ENCODE measurements around the gene KDM8.
"Not testable (repeated sequence)": the region's sequence is repeated elsewhere in the genome, so short reads cannot be mapped to it uniquely, and the experiment has no call there.

Gene KDM8

DNA sequence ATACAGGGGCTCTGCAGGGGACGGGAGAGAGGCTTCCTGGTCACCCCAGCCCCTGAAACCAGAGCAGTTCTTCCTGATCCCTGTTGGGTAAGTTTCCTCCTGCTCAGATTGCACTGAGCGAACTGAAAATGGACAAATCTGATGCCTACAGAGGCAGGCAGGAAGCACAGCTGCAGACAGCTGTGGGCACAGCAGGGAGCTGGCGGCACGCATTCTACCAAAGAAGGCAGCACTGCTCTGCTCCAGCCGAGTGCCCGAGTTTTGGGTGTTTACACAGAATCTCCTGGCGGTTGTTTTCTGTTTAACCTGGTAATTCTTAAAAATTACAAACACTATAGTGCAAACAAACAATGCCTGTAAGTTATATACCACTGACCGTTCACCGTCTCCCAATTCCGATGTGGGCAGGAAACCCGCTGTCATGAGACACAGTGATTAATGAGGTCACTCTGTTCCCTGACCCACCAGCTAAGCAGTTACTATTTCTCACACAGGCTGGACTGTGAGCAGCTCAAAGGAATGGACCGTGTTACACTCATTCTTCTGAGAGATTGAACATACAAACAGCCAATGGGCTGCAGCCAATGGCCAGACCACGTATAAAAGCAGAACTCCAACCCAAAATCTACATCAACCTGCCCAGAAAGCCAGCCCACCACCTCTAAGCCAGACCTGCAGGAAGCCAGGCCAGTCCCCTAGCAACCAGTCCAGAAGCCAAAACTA lies 39.7 kb downstream of the KDM8 start:
- DNase-seq (ENCODE audit: low read depth in 2 of 2), result no peak

DNA sequence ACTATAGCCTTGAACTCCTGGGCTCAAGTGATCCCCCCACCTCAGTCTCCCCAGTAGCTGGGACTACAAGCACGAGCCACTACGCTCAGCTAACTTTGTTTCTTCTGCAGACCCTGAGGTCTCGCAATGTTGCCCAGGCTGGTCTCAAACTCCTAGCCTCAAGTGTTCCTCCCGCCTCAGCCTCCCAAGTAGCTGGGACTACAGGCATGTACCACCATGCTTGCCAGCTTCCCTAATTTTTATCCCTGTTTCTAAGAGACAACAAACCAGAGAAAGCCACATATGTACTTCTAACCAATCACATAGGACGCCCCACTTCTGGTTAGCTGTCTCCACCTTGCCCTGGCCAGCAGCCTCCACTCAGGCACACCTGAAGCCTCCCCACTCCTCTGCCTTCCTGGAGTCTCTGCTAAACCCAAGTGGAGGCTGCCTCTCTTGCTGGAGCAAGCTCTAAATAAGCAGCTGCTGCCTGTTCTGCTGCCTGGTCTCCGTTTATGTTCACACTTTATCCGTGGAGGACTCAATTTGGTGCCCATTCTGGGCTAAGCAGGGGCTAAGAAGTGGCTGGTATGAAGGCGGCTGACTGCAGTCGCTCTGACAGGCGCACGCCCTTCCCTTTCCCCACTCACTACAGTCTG lies 40.5 kb downstream of the KDM8 start:
- no peak for DNase-seq (ENCODE audit: low read depth in 2 of 2)

DNA sequence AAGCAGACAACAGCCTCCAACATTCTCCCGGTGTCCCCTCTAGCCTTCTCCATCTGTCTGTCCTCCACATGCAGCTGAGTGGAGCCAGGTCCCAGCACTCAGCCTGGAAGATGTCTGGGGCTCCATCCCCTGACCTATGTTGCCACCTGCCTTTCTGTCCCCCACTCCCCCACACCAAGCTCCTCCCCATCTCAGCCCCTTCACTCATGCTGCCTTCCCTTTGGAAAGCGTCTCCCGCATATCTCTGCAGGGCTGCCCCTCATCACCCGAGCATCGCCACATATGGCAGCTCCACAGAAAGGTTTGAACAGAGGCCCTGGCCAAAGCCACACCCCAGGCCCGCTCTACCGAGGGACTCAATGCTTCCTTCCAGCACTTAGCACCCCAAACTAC lies 41.0 kb downstream of the KDM8 start:
- no peak for DNase-seq (ENCODE audit: low read depth in 2 of 2)

DNA sequence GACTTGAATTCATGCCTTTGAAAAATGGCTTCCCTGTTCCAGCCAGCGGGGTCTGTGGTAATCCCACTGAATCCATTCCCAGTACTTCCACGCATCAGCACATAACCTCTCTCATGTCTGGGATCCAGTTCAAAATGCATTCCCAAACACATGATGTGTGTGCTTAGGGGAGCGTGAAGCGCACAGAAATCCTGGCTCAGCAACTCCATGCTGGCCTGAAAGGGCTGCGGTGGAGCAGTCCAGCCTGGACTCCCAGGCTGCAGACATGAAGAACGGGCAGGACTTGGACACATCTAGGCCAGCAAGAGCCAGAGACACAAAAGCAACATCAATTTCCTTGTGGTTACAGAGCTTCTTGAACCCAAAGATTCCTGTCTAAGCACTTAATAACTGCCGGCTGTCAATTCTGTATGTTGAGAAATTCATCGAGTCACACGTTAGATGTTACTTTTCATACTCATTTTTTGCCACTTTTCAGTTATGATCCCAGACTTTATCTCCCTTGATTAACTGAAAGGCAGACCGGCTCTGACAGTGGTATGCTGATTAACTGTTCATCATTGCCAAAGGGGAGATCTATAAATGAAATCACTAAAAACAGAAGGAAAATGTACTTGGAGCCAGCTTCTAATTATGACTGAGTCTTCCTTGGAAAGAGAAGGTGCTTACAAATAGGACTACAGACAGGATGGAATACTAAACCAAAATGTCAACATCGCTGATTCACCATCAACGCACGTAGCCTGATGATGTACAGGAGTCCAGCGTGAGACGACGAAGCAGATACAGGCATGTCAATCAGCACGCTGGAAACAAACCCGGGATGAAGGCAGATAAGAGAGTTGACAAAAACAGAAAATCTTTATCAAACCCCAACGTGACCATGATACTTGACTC lies 42.2 kb downstream of the KDM8 start:
- peak; percentile 54 to 56 for DNase-seq (ENCODE audit: low read depth in 2 of 2)

DNA sequence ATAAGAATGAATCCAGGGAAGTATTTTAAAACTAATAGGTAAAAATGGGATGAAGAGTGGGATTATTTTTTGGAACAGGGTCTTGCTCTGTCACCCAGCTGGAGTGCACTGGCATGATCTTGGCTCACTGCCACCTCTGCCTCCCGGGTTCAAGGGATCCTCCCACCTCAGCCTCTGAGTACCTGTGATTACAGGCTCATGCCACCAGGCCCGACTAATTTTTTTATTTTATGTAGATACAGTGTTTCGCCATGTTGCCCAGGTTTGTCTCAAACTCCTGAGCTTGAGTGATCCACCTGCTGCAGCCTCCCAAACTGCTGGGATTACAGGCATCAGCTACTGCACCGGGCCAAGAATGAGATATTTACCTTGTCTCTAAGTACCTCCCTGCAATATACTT lies 43.1 kb downstream of the KDM8 start:
- DNase-seq (ENCODE audit: low read depth in 2 of 2), result no peak

DNA sequence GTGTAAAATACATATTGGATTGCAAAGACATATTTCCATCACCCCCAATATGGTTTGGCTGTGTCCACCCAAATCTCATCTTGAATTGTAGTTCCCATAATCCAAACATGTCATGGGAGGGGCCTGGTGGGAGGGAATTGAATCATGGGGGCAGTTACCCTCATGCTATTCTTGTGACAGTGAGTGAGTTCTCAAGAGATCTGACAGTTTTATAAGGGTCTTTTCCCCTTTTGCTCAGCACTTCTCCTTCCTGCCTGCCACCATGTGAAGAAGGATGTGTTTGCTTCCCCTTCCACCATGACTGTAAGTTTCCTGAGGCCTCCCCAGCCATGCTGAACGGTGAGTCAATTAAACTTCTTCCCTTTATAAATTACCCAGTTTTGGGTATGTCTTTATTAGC lies 43.8 kb downstream of the KDM8 start:
- not testable (repeated sequence) for DNase-seq (ENCODE audit: low read depth in 2 of 2)

DNA sequence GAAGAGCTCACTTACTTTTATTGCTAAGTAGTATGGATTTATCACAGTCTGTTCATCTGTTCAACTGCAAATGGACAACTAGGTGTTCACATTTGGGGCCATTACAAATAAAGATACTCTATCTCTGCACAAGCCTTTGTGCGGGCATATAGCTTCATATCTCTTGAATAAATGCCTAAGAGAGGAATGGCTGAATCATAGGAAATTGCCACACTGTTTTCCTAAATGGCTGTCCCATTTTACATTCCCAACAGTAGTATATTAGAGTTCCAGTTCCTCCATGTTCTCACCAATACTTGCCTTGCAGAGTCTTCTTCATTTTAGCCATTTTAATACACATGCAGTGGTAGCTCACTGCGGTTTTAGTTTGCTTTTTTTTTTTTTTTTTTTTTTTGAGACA lies 44.7 kb downstream of the KDM8 start:
- DNase-seq (ENCODE audit: low read depth in 2 of 2), result no peak

DNA sequence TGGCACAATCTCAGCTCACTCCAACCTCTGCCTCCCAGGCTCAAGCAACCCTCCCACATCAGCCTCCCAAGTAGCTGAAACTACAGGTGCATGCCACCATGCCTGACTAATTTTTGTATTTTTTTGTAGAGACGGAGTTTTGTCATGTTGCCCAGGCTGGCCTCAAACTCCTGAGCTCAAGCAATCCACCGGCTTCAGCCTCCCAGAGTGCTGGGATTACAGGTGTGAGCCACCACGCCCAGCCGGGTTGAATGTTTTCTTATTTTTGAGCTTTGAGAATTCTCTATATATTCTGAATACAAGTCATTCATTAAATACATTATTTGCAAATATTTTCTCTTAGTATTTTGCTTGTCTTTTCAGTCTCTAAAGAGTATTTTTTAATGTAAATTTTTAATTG lies 45.6 kb downstream of the KDM8 start:
- not testable (repeated sequence) for DNase-seq (ENCODE audit: low read depth in 2 of 2)

DNA sequence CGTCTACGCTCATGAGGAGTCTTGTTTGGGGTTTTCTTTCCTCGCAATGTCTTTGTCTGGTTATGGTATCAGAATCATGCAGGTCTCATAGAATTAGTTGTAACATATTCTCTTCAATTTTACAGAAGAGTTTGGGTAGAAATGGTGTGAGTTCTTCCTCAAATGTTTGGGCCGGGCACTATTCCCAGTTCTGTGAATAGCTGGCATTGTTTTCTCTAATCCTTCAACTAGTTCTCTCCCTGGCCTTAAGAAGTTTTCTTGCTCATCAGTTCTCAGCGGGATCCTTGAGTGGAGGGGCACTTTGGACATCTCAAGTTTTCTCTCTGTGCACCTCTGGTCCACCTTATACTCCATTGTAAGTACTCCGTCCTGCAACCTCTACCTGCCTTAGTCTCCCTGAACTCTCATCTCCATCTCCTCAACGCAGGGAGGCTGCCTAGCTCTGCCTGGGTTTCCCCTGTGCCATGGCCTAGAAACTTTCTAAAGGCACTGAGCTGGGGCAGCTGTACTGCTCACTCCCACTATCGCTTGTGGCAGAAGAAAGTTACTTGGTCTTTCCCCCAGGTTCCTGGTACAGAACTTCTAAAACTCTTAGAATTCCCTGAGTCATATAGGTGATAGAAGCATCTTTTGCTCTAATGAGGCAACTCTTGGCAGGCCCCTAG lies 48.3 kb downstream of the KDM8 start:
- DNase-seq (ENCODE audit: low read depth in 2 of 2), result no peak

DNA sequence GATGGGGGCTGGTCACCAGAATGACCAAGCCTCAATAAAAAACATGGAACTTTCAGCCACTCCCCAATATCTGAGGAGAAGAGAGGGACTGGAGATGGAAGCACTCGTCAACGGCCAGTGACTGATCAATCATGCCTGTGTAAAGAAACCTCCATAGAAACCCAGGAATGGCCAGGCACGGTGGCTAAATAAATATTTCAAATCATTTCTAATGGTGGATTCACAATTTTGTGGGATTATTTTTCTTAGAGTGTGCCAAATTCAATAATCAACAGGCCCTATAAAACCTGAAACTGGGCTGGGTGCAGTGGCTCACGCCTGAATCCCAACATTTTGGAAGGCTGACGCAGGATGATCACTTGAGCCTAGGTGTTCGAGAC lies 48.9 kb downstream of the KDM8 start:
- no peak for DNase-seq (ENCODE audit: low read depth in 2 of 2)

DNA sequence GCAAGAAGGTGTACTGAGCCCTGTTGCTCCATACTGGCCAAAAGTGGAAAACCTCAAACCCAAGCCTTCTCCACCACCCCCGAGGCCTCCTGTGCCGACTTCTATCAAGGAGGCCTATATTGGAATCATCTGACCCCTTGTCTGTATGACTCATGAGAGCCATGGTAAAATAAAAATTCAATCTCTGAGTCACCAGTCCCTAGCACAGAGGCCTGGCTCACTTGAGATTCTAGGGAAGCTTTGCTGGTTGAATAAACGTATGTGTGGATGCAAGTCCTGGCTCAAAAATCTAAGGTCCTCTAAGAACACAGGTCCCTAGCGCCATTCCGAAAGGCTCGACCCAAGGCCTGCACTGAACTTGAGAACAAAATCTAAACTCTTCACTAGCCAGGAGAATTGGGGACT lies 50.2 kb downstream of the KDM8 start:
- no peak for DNase-seq (ENCODE audit: low read depth in 2 of 2)

DNA sequence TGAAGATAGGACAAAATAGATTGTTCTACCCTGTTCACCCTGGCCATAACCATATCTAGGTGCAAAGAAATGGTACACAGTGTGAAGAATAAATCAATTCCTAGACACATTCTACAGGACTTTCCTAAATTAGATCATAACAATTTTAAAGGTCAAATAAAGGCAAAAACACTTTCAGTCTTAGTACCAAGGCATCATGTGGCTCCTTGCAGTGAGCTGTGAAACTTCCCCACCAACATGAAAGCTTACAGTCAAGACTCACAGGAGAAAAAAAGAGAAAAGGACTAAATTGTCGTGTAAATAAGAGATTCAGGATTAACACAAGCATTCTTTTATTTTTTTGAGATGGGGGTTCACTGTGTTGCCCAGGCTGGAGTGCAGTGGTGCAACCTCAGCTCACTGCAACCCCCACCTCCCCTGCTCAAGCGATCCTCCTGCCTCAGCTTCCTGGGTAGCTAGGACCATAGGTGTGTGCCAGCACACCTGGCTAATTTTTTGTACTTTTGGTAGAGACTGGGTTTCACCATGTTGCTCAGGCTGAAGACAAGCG lies 51.0 kb downstream of the KDM8 start:
- DNase-seq (ENCODE audit: low read depth in 2 of 2), result no peak

DNA sequence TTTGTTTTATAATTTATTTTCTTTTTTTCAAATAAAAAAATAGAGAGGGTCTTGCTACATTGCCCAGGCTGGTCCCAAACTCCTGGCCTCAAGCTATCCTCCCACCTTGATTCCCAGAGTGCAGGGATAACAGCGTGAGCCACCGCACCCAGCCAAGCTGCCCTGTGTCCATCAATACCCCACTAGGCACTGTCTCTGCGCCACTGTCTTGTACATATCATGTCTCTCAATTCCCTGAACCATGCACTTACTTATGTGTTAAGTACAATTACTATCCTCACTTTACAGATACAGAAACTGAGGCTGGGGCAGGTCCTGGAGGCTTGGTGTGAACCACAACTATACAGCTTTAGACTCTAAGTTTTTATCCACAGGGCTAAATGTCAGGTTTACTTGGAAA lies 53.5 kb downstream of the KDM8 start:
- no peak for DNase-seq (ENCODE audit: low read depth in 2 of 2)

DNA sequence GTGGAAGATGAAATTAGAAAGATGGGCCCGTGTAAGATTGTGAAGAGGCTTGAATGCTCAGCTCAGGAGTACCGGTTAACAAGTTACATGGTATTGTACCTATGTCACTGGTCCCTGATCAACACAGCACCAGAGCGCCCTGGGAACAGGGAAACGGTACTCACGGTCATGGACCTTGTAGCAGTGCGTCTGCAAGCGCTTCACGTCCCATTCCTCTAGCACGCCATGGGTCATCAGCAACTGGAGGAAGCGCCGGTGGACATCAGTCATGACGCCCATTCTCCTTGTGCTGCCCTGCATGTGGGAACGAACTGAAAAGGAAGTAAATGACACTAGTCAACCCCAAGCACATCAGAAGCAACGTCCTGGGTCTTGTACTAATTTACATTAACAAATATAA lies 53.9 kb downstream of the KDM8 start:
- no peak for DNase-seq (ENCODE audit: low read depth in 2 of 2)

DNA sequence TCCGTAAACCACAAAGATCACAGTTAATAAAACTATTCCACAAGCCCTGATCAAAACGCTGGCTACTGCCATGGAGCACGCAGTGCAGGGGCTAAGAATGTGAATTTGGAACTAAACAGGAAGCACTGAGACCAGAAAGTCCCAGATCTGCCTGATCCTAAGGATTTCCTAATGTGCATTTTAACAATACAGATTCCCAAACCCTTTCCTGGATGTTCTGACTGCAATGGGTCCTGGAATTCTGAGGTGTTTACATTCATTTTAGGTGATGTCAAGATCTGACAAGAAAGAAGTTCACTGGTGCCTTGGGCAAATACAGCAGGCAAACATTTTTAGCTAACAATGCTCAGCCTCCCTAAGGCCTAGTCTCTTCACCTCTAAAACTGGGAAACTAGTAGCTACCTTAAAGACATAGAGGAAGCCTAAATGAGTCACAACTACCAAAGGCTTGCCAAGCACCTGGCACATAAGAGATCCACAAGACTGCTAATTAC lies 55.0 kb downstream of the KDM8 start:
- DNase-seq (ENCODE audit: low read depth in 2 of 2), result no peak

DNA sequence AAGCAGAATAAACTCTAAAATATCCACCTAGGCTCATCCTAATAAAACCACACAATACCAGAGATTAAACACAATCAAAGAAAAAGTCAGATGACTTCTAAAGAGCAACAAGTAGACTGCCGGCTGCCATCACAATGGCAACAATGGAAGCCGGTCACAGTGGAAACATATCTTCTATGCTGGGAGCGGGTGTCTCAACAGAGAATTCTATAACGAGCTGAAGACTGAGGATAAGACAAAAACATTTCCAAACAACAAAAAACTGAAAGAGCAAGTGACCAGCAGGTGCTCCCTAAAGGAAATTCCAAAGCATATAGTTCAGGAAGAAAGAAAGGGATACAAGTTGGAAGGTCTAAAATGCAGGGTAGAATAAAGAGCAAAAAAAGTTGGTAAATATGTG lies 56.4 kb downstream of the KDM8 start:
- DNase-seq (ENCODE audit: low read depth in 2 of 2), result no peak

DNA sequence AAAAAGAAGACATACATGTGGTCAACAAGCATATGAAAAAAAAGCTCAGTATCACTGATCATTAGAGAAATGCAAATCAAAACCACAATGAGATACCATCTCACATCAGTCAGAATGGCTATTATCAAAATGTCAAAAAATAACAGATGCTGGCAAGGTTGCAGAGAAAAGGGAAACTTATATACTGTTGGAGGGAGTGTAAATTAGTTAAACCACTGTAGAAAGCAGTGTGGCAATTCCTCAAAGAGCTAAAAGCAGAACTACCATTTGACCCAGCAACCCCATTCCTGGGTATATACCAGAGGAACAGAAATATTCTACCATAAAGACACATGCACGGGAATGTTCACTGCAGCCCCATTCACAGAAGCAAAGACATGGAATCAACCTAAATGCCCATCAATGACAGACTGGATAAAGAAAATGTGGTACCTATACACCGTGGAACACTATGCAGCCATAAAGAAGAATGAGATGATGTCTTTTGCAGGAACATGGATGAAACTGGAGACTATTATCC lies 59.6 kb downstream of the KDM8 start:
- DNase-seq (ENCODE audit: low read depth in 2 of 2), result not testable (repeated sequence)

DNA sequence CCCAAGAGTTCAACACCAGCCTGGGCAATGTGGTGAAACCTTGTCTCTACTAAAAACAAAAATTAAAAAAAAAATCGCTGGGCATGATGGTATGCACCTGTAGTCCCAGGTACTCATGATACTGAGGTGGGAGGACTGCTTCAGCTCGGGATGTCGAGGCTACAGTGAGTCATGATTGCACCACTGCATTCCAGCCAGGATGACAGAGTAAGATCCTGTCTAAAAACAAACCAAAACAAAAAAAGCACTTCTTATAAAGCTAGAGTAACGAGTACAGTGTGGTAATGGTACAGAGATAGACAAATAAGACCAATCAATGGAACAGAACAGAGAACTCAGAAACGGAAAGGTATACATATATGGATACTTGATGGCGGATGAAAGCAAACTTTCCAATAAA lies 60.8 kb downstream of the KDM8 start:
- no peak for DNase-seq (ENCODE audit: low read depth in 2 of 2)

DNA sequence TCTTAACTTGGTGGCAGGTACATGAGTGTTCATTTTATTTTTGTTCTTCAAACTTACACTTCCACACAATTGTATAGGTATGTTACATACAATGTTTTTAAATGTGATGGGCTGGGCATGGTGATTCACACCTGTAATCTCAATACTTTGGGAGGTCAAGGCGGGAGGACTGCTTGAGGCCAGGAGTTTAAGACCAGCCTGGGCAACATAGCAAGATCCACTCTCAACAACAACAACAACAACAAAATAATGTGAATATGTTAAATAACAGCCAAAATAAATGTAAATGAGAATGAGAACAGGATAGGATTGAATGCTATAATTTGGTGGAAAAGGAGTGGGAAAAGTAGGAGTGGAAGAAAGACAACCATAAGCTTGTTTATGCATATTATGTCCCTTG lies 62.7 kb downstream of the KDM8 start:
- no peak for DNase-seq (ENCODE audit: low read depth in 2 of 2)

DNA sequence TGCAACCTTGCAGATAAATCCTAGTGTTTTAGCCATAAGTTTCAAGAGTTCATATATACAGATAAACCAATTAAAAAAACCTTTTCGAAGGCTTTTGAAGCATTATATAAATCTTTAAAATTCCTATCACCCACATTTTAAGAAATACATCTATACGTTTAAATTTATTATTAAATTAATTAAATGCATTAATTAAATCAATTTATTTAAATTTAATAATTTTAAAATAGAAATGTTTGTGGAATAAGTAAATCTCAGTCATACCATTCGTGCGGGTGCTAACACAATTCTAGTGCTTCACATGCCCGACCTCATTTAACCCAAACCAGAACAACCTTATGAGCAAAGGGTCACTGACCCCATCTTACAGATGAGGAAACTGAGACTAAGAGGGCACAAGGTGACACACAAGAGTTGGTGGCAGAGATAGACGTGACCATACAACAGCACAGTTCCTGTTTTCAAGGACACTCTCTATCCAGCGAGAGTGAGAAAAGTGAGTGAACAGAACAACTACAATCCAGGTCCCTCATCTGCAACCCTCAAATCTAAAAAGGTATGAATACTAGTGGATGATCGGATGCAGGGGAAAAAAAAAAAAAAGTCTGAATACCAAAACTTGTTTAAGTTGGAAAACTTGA lies 63.8 kb downstream of the KDM8 start:
- DNase-seq (ENCODE audit: low read depth in 2 of 2), result no peak

Data from stimulated activated CD8-positive, alpha-beta memory T cell treated with anti-CD3 and anti-CD28 coated beads, Interleukin-15, amount 100 ng/mL, for 48 hours (primary cell).